HG03439 (cell line): Measurements from ENCODE around the gene SLC9A5.

ENCODE experiments used
- ATAC-seq: cut with Tn5 transposase; IDR thresholded peaks from one replicate; pipeline ENCODE4 v1.9.1; 2021; ENCODE audit warnings: mild to moderate bottlenecking, moderate library complexity; ENCODE audit not compliant: unreplicated experiment

Gene SLC9A5

GRCh38 chr16:67255553-67256221 lies 6.9 kb downstream of the SLC9A5 start:
- ATAC-seq, result no peak

- ATAC-seq, result no peak
These were observed 8.0 kb downstream of the SLC9A5 start for GRCh38 chr16:67256701-67257230.

GRCh38 chr16:67257486-67258160 lies 8.8 kb downstream of the SLC9A5 start:
- ATAC-seq, result no peak

- no peak for ATAC-seq
These were observed 9.5 kb downstream of the SLC9A5 start for GRCh38 chr16:67258161-67258835.

- no peak for ATAC-seq
These were observed 10.9 kb downstream of the SLC9A5 start for GRCh38 chr16:67259705-67260104.

- no peak for ATAC-seq
These were observed 11.8 kb downstream of the SLC9A5 start for GRCh38 chr16:67260426-67261063.

- ATAC-seq, result no peak
These were observed 14.4 kb downstream of the SLC9A5 start for GRCh38 chr16:67263201-67263600.

- ATAC-seq, result no peak
These were observed 15.5 kb downstream of the SLC9A5 start for GRCh38 chr16:67264277-67264676.

- no peak for ATAC-seq
These were observed 16.1 kb downstream of the SLC9A5 start for GRCh38 chr16:67264866-67265265.

GRCh38 chr16:67265834-67266233 lies 17.1 kb downstream of the SLC9A5 start:
- ATAC-seq, result no peak

- ATAC-seq, result no peak
These were observed 19.4 kb downstream of the SLC9A5 start for GRCh38 chr16:67268136-67268579.

- ATAC-seq, result no peak
These were observed 21.0 kb downstream of the SLC9A5 start for GRCh38 chr16:67269766-67270165.

GRCh38 chr16:67270931-67271338 lies 22.2 kb downstream of the SLC9A5 start:
- no peak for ATAC-seq

GRCh38 chr16:67271446-67271845 lies 22.7 kb downstream of the SLC9A5 start:
- no peak for ATAC-seq

- ATAC-seq, result no peak
These were observed 26.5 kb downstream of the SLC9A5 start for GRCh38 chr16:67275321-67275720.

GRCh38 chr16:67277294-67277998 lies 28.7 kb downstream of the SLC9A5 start:
- no peak for ATAC-seq

GRCh38 chr16:67277999-67278772 lies 29.4 kb downstream of the SLC9A5 start:
- no peak for ATAC-seq

- peak; percentile 31 for ATAC-seq
These were observed 30.1 kb downstream of the SLC9A5 start for GRCh38 chr16:67278773-67279295.

GRCh38 chr16:67279296-67280089 lies 30.7 kb downstream of the SLC9A5 start, which contains the start of gene PLEKHG4:
PLEKHG4 (plus strand) TSS chr16:67279532; CDS start chr16:67280045, 513 bp downstream.
- peak; percentile 57 for ATAC-seq
